IMR-90 (cell line): Measurements from ENCODE around the gene ASXL1. TPM values are rescaled to one million over a fixed set of nuclear protein-coding genes. Genes with fewer than 3 reads are reported as not detected.

Source experiments
- ATAC-seq: fragments of 200-7000 bp; cut with Tn5 transposase; 2 replicates; pipeline ENCODE4 v1.9.1; 2020; ENCODE audit warnings: low read depth, mild to moderate bottlenecking, moderate library complexity
- BruUV-seq: library from RNA; stranded (reverse); fragments of 400-500 nt; replicated peaks from 2 replicates; lab custom pipeline; 2021; lab: Mats Ljungman, UMichigan
- CTCF ChIA-PET: fragments of 300-600 bp; formaldehyde crosslinking; extraction: SDS; loops from one replicate; lab custom pipeline; 2021; ENCODE audit warnings: antibody characterized with exemption; lab: Yijun Ruan, JAX
- POLR2A ChIA-PET: fragments of 300-600 bp; sonication (Branson Sonifier 250); formaldehyde crosslinking; loops from one replicate; lab custom pipeline; 2022; ENCODE audit warnings: antibody characterized with exemption; ENCODE audit not compliant: unreplicated experiment; lab: Charles Lee
- DNase-seq: peaks from one replicate; pipeline ENCODE4 v3.0.0; 2013
- H2AFZ ChIP-seq: replicated peaks from 2 replicates; pipeline ENCODE3; 2013; ENCODE audit warnings: low read length, mild to moderate bottlenecking; ENCODE audit not compliant: poor library complexity
- H2AK5ac ChIP-seq: 2 replicates; pipeline ENCODE4 v1.6.1; 2013; ENCODE audit warnings: low read depth, low read length, inconsistent platforms
- H2AK9ac ChIP-seq: replicated peaks from 2 replicates; pipeline ENCODE3; 2013; ENCODE audit warnings: mild to moderate bottlenecking, low read depth, low read length, moderate library complexity; ENCODE audit not compliant: poor library complexity
- H2BK120ac ChIP-seq: 2 replicates; pipeline ENCODE4 v1.6.1; 2013; ENCODE audit warnings: low read depth, low read length, inconsistent platforms
- H2BK15ac ChIP-seq: 3 replicates; pipeline ENCODE4 v1.6.1; 2013; ENCODE audit warnings: low read depth, low read length, inconsistent platforms
- H2BK20ac ChIP-seq: 2 replicates; pipeline ENCODE4 v1.6.1; 2013; ENCODE audit warnings: low read depth, mild to moderate bottlenecking, inconsistent platforms, low read length, moderate library complexity
- H2BK5ac ChIP-seq: 2 replicates; pipeline ENCODE4 v1.6.1; 2013; ENCODE audit warnings: mild to moderate bottlenecking, low read depth, low read length, inconsistent platforms; ENCODE audit not compliant: poor library complexity, severe bottlenecking
- H3K14ac ChIP-seq: replicated peaks from 2 replicates; pipeline ENCODE4 v1.6.1; 2013; ENCODE audit warnings: low read depth, low read length, inconsistent platforms
- H3K18ac ChIP-seq: 2 replicates; pipeline ENCODE4 v1.6.1; 2013; ENCODE audit warnings: low read depth, low read length, control low read depth
- H3K23ac ChIP-seq: 2 replicates; pipeline ENCODE4 v1.6.1; 2013; ENCODE audit warnings: low read depth, low read length, inconsistent platforms
- H3K27ac ChIP-seq: 2 replicates; pipeline ENCODE4 v1.5.1; 2013; ENCODE audit warnings: mild to moderate bottlenecking, control low read depth, low read length; ENCODE audit not compliant: insufficient read depth
- H3K27me3 ChIP-seq: 2 replicates; pipeline ENCODE4 v1.6.1; 2013; ENCODE audit warnings: low read length; ENCODE audit not compliant: control insufficient read depth, insufficient read depth
- H3K36me3 ChIP-seq: 2 replicates; pipeline ENCODE4 v1.6.1; 2013; ENCODE audit warnings: low read length, mixed read lengths; ENCODE audit not compliant: control insufficient read depth, insufficient read depth
- H3K4ac ChIP-seq: 2 replicates; pipeline ENCODE4 v1.6.1; 2013; ENCODE audit warnings: low read depth, low read length, inconsistent platforms
- H3K4me1 ChIP-seq: 2 replicates; pipeline ENCODE4 v1.6.1; 2013; ENCODE audit warnings: low read length, mixed read lengths; ENCODE audit not compliant: control insufficient read depth, insufficient read depth
- H3K4me2 ChIP-seq: 2 replicates; pipeline ENCODE4 v1.6.1; 2013; ENCODE audit warnings: low read depth, mild to moderate bottlenecking, control low read depth, low read length, moderate library complexity
- H3K4me3 ChIP-seq: 2 replicates; pipeline ENCODE4 v1.5.1; 2013; ENCODE audit warnings: low read depth, mild to moderate bottlenecking, control low read depth, low read length, moderate library complexity; ENCODE audit not compliant: insufficient read depth
- H3K56ac ChIP-seq: 2 replicates; pipeline ENCODE4 v1.6.1; 2013; ENCODE audit warnings: low read length, inconsistent platforms; ENCODE audit not compliant: insufficient read depth; ENCODE audit errors: extremely low read depth
- H3K79me1 ChIP-seq, 2 experiments: 2 replicates each; pipeline ENCODE4 v1.6.1; 2013; ENCODE audit warnings: low read length in 2 of 2, inconsistent platforms in 1 of 2, low read depth in 1 of 2
- H3K9ac ChIP-seq: 2 replicates; pipeline ENCODE4 v1.6.1; 2013; ENCODE audit warnings: low read depth, low read length, control low read depth
- H3K9me1 ChIP-seq: 2 replicates; pipeline ENCODE4 v1.6.1; 2013; ENCODE audit warnings: low read length, inconsistent platforms; ENCODE audit not compliant: insufficient read depth
- H3K9me3 ChIP-seq: 2 replicates; pipeline ENCODE4 v1.6.1; 2013; ENCODE audit warnings: low read length; ENCODE audit not compliant: control insufficient read depth, insufficient read depth
- H4K20me1 ChIP-seq: 2 replicates; pipeline ENCODE4 v1.6.1; 2013; ENCODE audit warnings: low read length, inconsistent platforms; ENCODE audit not compliant: insufficient read depth
- H4K5ac ChIP-seq: 2 replicates; pipeline ENCODE4 v1.6.1; 2013; ENCODE audit warnings: mild to moderate bottlenecking, low read depth, low read length, control low read depth
- H4K8ac ChIP-seq, 2 experiments: 2 replicates each; pipeline ENCODE4 v1.6.1; 2013; ENCODE audit warnings: low read depth in 2 of 2, low read length in 2 of 2, control low read depth in 1 of 2, inconsistent platforms in 1 of 2
- H4K91ac ChIP-seq: 2 replicates; pipeline ENCODE4 v1.6.1; 2013; ENCODE audit warnings: low read depth, low read length, inconsistent platforms; ENCODE audit not compliant: insufficient read depth
- CEBPB ChIP-seq: IDR thresholded peaks from 2 replicates; pipeline ENCODE4 v1.6.1; 2012; ENCODE audit warnings: low read depth, low read length, improper control_type of control experiment
- CHD1 ChIP-seq: IDR thresholded peaks from 2 replicates; pipeline ENCODE4 v1.6.1; 2012; ENCODE audit warnings: low read depth, low read length, improper control_type of control experiment
- FOS ChIP-seq: fragments of 150-350 bp; IDR thresholded peaks from 2 replicates; pipeline ENCODE4 v1.6.1; 2016; ENCODE audit warnings: low read depth, low read length
- MAFK ChIP-seq: IDR thresholded peaks from 2 replicates; pipeline ENCODE4 v1.6.1; 2012; ENCODE audit warnings: low read depth, low read length, improper control_type of control experiment
- MAZ ChIP-seq: IDR thresholded peaks from 2 replicates; pipeline ENCODE4 v1.6.1; 2012; ENCODE audit warnings: low read depth, mild to moderate bottlenecking, low read length, improper control_type of control experiment, moderate library complexity, borderline replicate concordance
- MXI1 ChIP-seq: IDR thresholded peaks from 2 replicates; pipeline ENCODE4 v1.6.1; 2012; ENCODE audit warnings: low read depth, mild to moderate bottlenecking, low read length, moderate library complexity, borderline replicate concordance
- NFE2L2 ChIP-seq: fragments of 150-350 bp; IDR thresholded peaks from 2 replicates; pipeline ENCODE4 v1.6.1; 2016; ENCODE audit warnings: low read depth, mild to moderate bottlenecking, low read length
- POLR2A ChIP-seq: IDR thresholded peaks from 2 replicates; pipeline ENCODE4 v1.6.1; 2012; ENCODE audit warnings: mild to moderate bottlenecking, low read depth, low read length
- RAD21 ChIP-seq: IDR thresholded peaks from 2 replicates; pipeline ENCODE4 v1.6.1; 2012; ENCODE audit warnings: low read length, improper control_type of control experiment
- RCOR1 ChIP-seq: IDR thresholded peaks from 2 replicates; pipeline ENCODE4 v1.6.1; 2012; ENCODE audit warnings: mild to moderate bottlenecking, low read length, improper control_type of control experiment; ENCODE audit not compliant: insufficient replicate concordance
- RFX5 ChIP-seq: IDR thresholded peaks from 2 replicates; pipeline ENCODE4 v1.8.0; 2012; ENCODE audit warnings: low read depth, mild to moderate bottlenecking, low read length, moderate library complexity
- SMC3 ChIP-seq: fragments of 150-350 bp; IDR thresholded peaks from 2 replicates; pipeline ENCODE4 v1.6.1; 2016; ENCODE audit warnings: low read depth, mild to moderate bottlenecking, antibody characterized with exemption, low read length, moderate library complexity
- WGBS, 2 experiments: methylation state at CpG; one replicate each; pipeline versions ENCODE4 v1.1.5 to v1.1.7; 2013; ENCODE audit warnings: missing lambda C conversion rate in 2 of 2; ENCODE audit not compliant: insufficient read length in 1 of 2; ENCODE audit errors: extremely low coverage in 2 of 2; 5-methylcytosine and 5-hydroxymethylcytosine counted together
- dilution Hi-C: fragments of 300-500 bp; cut with HindIII; formaldehyde crosslinking; loops from one replicate; pipeline ENCODE4 v1.14.3; 2018; ENCODE audit warnings: low sequenced_read_pairs; ENCODE audit not compliant: unreplicated experiment
- in situ Hi-C: fragments of 300-500 bp; cut with MboI; formaldehyde crosslinking; loops from 3 replicates; pipeline ENCODE4 v1.14.3; 2019; ENCODE audit warnings: low sequenced_read_pairs, inconsistent platforms, mixed read lengths
- intact Hi-C: fragments of 100-400 bp; cut with micrococcal nuclease; formaldehyde crosslinking; loops from 2 replicates; pipeline ENCODE4 v1.10.0; 2022
- polyA plus RNA-seq, 3 experiments: library from polyadenylated mRNA; depleted of rRNA; stranded (reverse); fragments of >200 nt; gene quantifications; 2 replicates each; pipeline ENCODE4 v1.2.3, GENCODE V29; 2012; ENCODE audit warnings: low replicate concordance in 1 of 3
- total RNA-seq: library from RNA; depleted of rRNA; stranded (reverse); fragments of >200 nt; gene quantifications from 2 replicates; pipeline ENCODE4 v1.2.3, GENCODE V29; 2012
- TF ChIP-seq, protein P1 (sequence below): fragments of 150-350 bp; IDR thresholded peaks from 2 replicates; pipeline ENCODE4 v1.6.1; 2017; ENCODE audit warnings: mild to moderate bottlenecking, antibody characterized with exemption, low read length, low read depth
- TF ChIP-seq, protein P2 (sequence below): conservative IDR thresholded peaks from 2 replicates; pipeline ENCODE4 v1.5.1; 2012; ENCODE audit warnings: mild to moderate bottlenecking, low read depth, low read length, improper control_type of control experiment
- TF ChIP-seq, protein P3 (sequence below): fragments of 150-350 bp; IDR thresholded peaks from 2 replicates; pipeline ENCODE4 v1.6.1; 2016; ENCODE audit warnings: low read depth, mild to moderate bottlenecking, low read length, moderate library complexity, borderline replicate concordance

ASXL1 gene
- total and polyA plus RNA-seq, 2 of the 4 experiments (the other 2 are of a cell fraction) = 29.9 to 37.1 TPM

DNA sequence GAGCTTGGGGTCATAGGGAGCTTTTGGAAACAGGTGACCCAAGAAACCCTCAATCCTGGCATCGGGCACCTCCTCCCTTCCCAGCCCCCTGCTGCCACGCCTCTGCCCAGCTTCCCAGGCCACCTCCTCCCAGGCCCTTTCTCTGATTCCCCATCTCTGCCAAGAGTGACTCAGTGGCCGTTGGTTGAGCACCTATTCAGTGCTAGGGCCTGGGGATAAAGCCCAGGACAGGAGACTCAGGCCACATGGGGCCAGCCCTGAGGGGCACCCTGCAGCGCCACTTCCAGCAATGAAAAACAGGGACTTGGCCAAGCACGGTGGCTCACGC, 110.1 kb downstream of the ASXL1 start:
- Histone ChIP-seq H2AFZ (no peak overlapping the region), H3K14ac (no peak overlapping the region), H2BK15ac (no peak overlapping the region), H4K5ac (no peak overlapping the region), H3K18ac (no peak overlapping the region), H3K79me1 (peaks cover 10 to 95% of the 10 kb centered on the region in 2 experiments), H3K56ac (no peak overlapping the region), H2AK5ac (no peak overlapping the region), H2BK20ac (no peak overlapping the region), H3K27me3 (no peaks in the 10 kb centered on the region), H4K8ac (no peak overlapping the region), H2BK5ac (no peak overlapping the region), H2BK120ac (no peak overlapping the region), H3K4me2 (no peak overlapping the region), H3K4me3 (no peak overlapping the region), H3K9ac (no peak overlapping the region), H3K9me3 (no peaks in the 10 kb centered on the region), H3K23ac (no peak overlapping the region), H3K9me1 (peaks cover 31% of the 10 kb centered on the region), H3K4me1 (peaks cover 37% of the 10 kb centered on the region), H3K4ac (no peak overlapping the region), H2AK9ac (peak overlapping the region; percentile 76), H4K20me1 (peaks cover 10% of the 10 kb centered on the region), H4K91ac (no peak overlapping the region), H3K36me3 (peaks cover 9% of the 10 kb centered on the region; the same call in 1 of the 2 replicates), H3K27ac (no peak overlapping the region)
- intact Hi-C loops = no loop called here
- dilution Hi-C loops = no loop called here
- DNase-seq (no peak), ATAC-seq (no peak)
- ChIA-PET POLR2A (no interaction called here), CTCF (no interaction called here)
- BruUV-seq = no TSS peak
- TF ChIP-seq SMC3 (no peak), FOS (no peak), RFX5 (no peak), CEBPB (no peak), MXI1 (no peak), NFE2L2 (no peak), RCOR1 (no peak), RAD21 (no peak), POLR2A (no peak), MAFK (no peak), MAZ (no peak), CHD1 (no peak)
- TF ChIP-seq, protein P1, sequence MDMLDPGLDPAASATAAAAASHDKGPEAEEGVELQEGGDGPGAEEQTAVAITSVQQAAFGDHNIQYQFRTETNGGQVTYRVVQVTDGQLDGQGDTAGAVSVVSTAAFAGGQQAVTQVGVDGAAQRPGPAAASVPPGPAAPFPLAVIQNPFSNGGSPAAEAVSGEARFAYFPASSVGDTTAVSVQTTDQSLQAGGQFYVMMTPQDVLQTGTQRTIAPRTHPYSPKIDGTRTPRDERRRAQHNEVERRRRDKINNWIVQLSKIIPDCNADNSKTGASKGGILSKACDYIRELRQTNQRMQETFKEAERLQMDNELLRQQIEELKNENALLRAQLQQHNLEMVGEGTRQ = no peak
- TF ChIP-seq, protein P2, sequence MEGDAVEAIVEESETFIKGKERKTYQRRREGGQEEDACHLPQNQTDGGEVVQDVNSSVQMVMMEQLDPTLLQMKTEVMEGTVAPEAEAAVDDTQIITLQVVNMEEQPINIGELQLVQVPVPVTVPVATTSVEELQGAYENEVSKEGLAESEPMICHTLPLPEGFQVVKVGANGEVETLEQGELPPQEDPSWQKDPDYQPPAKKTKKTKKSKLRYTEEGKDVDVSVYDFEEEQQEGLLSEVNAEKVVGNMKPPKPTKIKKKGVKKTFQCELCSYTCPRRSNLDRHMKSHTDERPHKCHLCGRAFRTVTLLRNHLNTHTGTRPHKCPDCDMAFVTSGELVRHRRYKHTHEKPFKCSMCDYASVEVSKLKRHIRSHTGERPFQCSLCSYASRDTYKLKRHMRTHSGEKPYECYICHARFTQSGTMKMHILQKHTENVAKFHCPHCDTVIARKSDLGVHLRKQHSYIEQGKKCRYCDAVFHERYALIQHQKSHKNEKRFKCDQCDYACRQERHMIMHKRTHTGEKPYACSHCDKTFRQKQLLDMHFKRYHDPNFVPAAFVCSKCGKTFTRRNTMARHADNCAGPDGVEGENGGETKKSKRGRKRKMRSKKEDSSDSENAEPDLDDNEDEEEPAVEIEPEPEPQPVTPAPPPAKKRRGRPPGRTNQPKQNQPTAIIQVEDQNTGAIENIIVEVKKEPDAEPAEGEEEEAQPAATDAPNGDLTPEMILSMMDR = no peak
- TF ChIP-seq, protein P3, sequence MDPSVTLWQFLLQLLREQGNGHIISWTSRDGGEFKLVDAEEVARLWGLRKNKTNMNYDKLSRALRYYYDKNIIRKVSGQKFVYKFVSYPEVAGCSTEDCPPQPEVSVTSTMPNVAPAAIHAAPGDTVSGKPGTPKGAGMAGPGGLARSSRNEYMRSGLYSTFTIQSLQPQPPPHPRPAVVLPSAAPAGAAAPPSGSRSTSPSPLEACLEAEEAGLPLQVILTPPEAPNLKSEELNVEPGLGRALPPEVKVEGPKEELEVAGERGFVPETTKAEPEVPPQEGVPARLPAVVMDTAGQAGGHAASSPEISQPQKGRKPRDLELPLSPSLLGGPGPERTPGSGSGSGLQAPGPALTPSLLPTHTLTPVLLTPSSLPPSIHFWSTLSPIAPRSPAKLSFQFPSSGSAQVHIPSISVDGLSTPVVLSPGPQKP = no peak
- in situ Hi-C loops = no loop called here
- 96% methylated on average over 5 of the region's 6 CpGs; no CpG with 5 or more reads in 1 of the 2 experiments for WGBS, 2 experiments
